ENCODE results near the gene E2F4.
A peak's percentile ranks its signal among the peaks of the same experiment; 100 is the strongest.

The E2F4 gene

GRCh38 chr16:67192781-67193361 lies 916 bp downstream of the E2F4 start:
- in situ Hi-C loops (cut with HindIII; ENCODE audit: low pct_unique_long_range_greater_than_20kb, low sequenced_read_pairs), result no loop called here
- no peak for DNase-seq (ENCODE audit: low read depth in 1 of 2, low spot score in 1 of 2)
- TF ChIP-seq JUND (IDR thresholded peaks at IDR 0.05; ENCODE audit: low read depth), result no peak

- no peak for TF ChIP-seq JUND (IDR thresholded peaks at IDR 0.05; ENCODE audit: low read depth)
- in situ Hi-C loops (cut with HindIII; ENCODE audit: low pct_unique_long_range_greater_than_20kb, low sequenced_read_pairs), result no loop called here
- no peak for DNase-seq (ENCODE audit: low read depth in 1 of 2, low spot score in 1 of 2)
Observed at GRCh38 chr16:67193536-67193935, 1.6 kb downstream of the E2F4 start.

- DNase-seq (ENCODE audit: low read depth in 1 of 2, low spot score in 1 of 2), result no peak
- in situ Hi-C loops (cut with HindIII; ENCODE audit: low pct_unique_long_range_greater_than_20kb, low sequenced_read_pairs), result no loop called here
- no peak for TF ChIP-seq JUND (IDR thresholded peaks at IDR 0.05; ENCODE audit: low read depth)
Observed at GRCh38 chr16:67194260-67194659, 2.3 kb downstream of the E2F4 start.

GRCh38 chr16:67195676-67196075 lies 3.7 kb downstream of the E2F4 start:
- in situ Hi-C loops (cut with HindIII; ENCODE audit: low pct_unique_long_range_greater_than_20kb, low sequenced_read_pairs), result no loop called here
- no peak for TF ChIP-seq JUND (IDR thresholded peaks at IDR 0.05; ENCODE audit: low read depth)
- no peak for DNase-seq (ENCODE audit: low read depth in 1 of 2, low spot score in 1 of 2)

- in situ Hi-C loops (cut with HindIII; ENCODE audit: low pct_unique_long_range_greater_than_20kb, low sequenced_read_pairs), result no loop called here
- TF ChIP-seq JUND (IDR thresholded peaks at IDR 0.05; ENCODE audit: low read depth), result no peak
- DNase-seq (ENCODE audit: low read depth in 1 of 2, low spot score in 1 of 2), result no peak
Observed at GRCh38 chr16:67196881-67197280, 4.9 kb downstream of the E2F4 start.

- in situ Hi-C loops (cut with HindIII; ENCODE audit: low pct_unique_long_range_greater_than_20kb, low sequenced_read_pairs), result no loop called here
- no peak for TF ChIP-seq JUND (IDR thresholded peaks at IDR 0.05; ENCODE audit: low read depth)
- DNase-seq (ENCODE audit: low read depth in 1 of 2, low spot score in 1 of 2), result no peak
Observed at GRCh38 chr16:67197704-67198103, 5.7 kb downstream of the E2F4 start.

- DNase-seq (ENCODE audit: low read depth in 1 of 2, low spot score in 1 of 2), result peak; percentile 85 to 86
- in situ Hi-C loops (cut with HindIII; ENCODE audit: low pct_unique_long_range_greater_than_20kb, low sequenced_read_pairs), result no loop called here
- TF ChIP-seq JUND (IDR thresholded peaks at IDR 0.05; ENCODE audit: low read depth), result no peak
Observed at GRCh38 chr16:67198238-67198734, 6.3 kb downstream of the E2F4 start.

- in situ Hi-C loops (cut with HindIII; ENCODE audit: low pct_unique_long_range_greater_than_20kb, low sequenced_read_pairs), result no loop called here
Observed at GRCh38 chr16:67199011-67199807, 7.3 kb downstream of the E2F4 start, which contains the start of gene ELMO3. Gene ELMO3 (plus strand): TSS chr16:67199131. CDS start chr16:67199327, 196 bp downstream.

GRCh38 chr16:67199808-67200198 lies 7.8 kb downstream of the E2F4 start:
- DNase-seq (ENCODE audit: low read depth in 1 of 2, low spot score in 1 of 2), result no peak
- TF ChIP-seq JUND (IDR thresholded peaks at IDR 0.05; ENCODE audit: low read depth), result no peak
- in situ Hi-C loops (cut with HindIII; ENCODE audit: low pct_unique_long_range_greater_than_20kb, low sequenced_read_pairs), result no loop called here

More at GRCh38 chr16:67199011-67199807, 7.3 kb downstream of the E2F4 start, which contains the start of gene ELMO3:
- peak; percentile 85 to 92 for DNase-seq (ENCODE audit: low read depth in 1 of 2, low spot score in 1 of 2)
- no peak for TF ChIP-seq JUND (IDR thresholded peaks at IDR 0.05; ENCODE audit: low read depth)

- DNase-seq (ENCODE audit: low read depth in 1 of 2, low spot score in 1 of 2), result no peak
Observed at GRCh38 chr16:67200491-67200890, 8.5 kb downstream of the E2F4 start.

GRCh38 chr16:67201411-67202345 lies 9.7 kb downstream of the E2F4 start:
- TF ChIP-seq JUND (IDR thresholded peaks at IDR 0.05; ENCODE audit: low read depth), result no peak
- no peak for DNase-seq (ENCODE audit: low read depth in 1 of 2, low spot score in 1 of 2)
- in situ Hi-C loops (cut with HindIII; ENCODE audit: low pct_unique_long_range_greater_than_20kb, low sequenced_read_pairs), result no loop called here

More at GRCh38 chr16:67200491-67200890, 8.5 kb downstream of the E2F4 start:
- no peak for TF ChIP-seq JUND (IDR thresholded peaks at IDR 0.05; ENCODE audit: low read depth)
- in situ Hi-C loops (cut with HindIII; ENCODE audit: low pct_unique_long_range_greater_than_20kb, low sequenced_read_pairs), result no loop called here

GRCh38 chr16:67202426-67202825 lies 10.5 kb downstream of the E2F4 start:
- in situ Hi-C loops (cut with HindIII; ENCODE audit: low pct_unique_long_range_greater_than_20kb, low sequenced_read_pairs), result no loop called here
- DNase-seq (ENCODE audit: low read depth in 1 of 2, low spot score in 1 of 2), result no peak
- no peak for TF ChIP-seq JUND (IDR thresholded peaks at IDR 0.05; ENCODE audit: low read depth)
